HCT116 (cell line): Measurements from ENCODE around the gene HDAC11. TPM values are rescaled to one million over a fixed set of nuclear protein-coding genes. Genes with fewer than 3 reads are reported as not detected.

Experiments used
- ATAC-seq: fragments of 200-7000 bp; cut with Tn5 transposase; 2 replicates; pipeline ENCODE4 v1.9.1; 2020; ENCODE audit warnings: mild to moderate bottlenecking, moderate library complexity
- BruUV-seq: library from RNA; stranded (reverse); fragments of 400-500 nt; replicated peaks from 2 replicates; lab custom pipeline; 2021; lab: Mats Ljungman, UMichigan
- CTCF ChIA-PET: fragments of 300-600 bp; sonication (Branson Sonifier 250); formaldehyde crosslinking; loops from one replicate; lab custom pipeline; 2021; ENCODE audit warnings: antibody characterized with exemption; lab: Charles Lee
- POLR2A ChIA-PET: fragments of 300-600, 350-600 bp; sonication (Branson Sonifier 250); formaldehyde crosslinking; loops from one replicate; lab custom pipeline; 2021; ENCODE audit warnings: antibody characterized with exemption; lab: Charles Lee
- RAD21 ChIA-PET, 2 experiments: fragments of 300-600 bp; sonication (Branson Sonifier 250); formaldehyde crosslinking; loops; one replicate each; lab custom pipeline; 2023; ENCODE audit warnings: low total read pairs in 2 of 2; ENCODE audit not compliant: uncharacterized antibody in 2 of 2, unreplicated experiment in 2 of 2, low non-redundant PET in 1 of 2; lab: Charles Lee
- DNase-seq: peaks from one replicate; pipeline ENCODE4 v3.0.0-alpha.2; 2010; ENCODE audit warnings: low read depth, low spot score
- H2AFZ ChIP-seq: fragments of 200-600 bp; shearing (Covaris generic), sonication (generic); 2 replicates; pipeline ENCODE4 v1.6.1; 2017; ENCODE audit warnings: low read depth, mixed run types, mixed read lengths, antibody characterized with exemption, low read length; ENCODE audit not compliant: poor library complexity, severe bottlenecking
- H3K27ac ChIP-seq: 2 replicates; pipeline ENCODE4 v1.5.1; 2012; ENCODE audit warnings: low read depth, low read length
- H3K27me3 ChIP-seq: fragments of 200-600 bp; sonication (generic); 2 replicates; pipeline ENCODE4 v1.6.1; 2016; ENCODE audit warnings: mixed run types, low read length, mixed read lengths; ENCODE audit not compliant: insufficient read depth
- H3K36me3 ChIP-seq, 2 experiments: fragments of 200-500 bp in 1 of 2; fragments of 200-600 bp in 1 of 2; sonication (Bioruptor generic) in 1 of 2; sonication (generic) in 1 of 2; 2 replicates each; pipeline versions ENCODE4 v1.5.1 to v1.6.1; 2014 to 2016; ENCODE audit warnings: low read length in 2 of 2, inconsistent platforms in 1 of 2, mixed read lengths in 1 of 2, mixed run types in 1 of 2; ENCODE audit not compliant: insufficient read depth in 2 of 2, control insufficient read depth in 1 of 2
- H3K4me1 ChIP-seq, 2 experiments: fragments of 200-600 bp in 1 of 2; sonication (generic) in 1 of 2; 2 replicates each; pipeline versions ENCODE4 v1.5.1 to v1.6.1; 2012 to 2017; ENCODE audit warnings: low read length in 2 of 2, inconsistent platforms in 1 of 2, mild to moderate bottlenecking in 1 of 2, mixed read lengths in 1 of 2, mixed run types in 1 of 2, moderate library complexity in 1 of 2; ENCODE audit not compliant: insufficient read depth in 2 of 2, control insufficient read depth in 1 of 2
- H3K4me2 ChIP-seq: fragments of 200-600 bp; sonication (generic); 2 replicates; pipeline ENCODE4 v1.6.1; 2017; ENCODE audit warnings: mixed run types, low read length, mixed read lengths
- H3K4me3 ChIP-seq, 2 experiments: fragments of 200-600 bp in 1 of 2; sonication (generic) in 1 of 2; replicated peaks in 1 of 2; 2 replicates each; pipeline ENCODE4 v1.5.1; 2011 to 2016; ENCODE audit warnings: low read length in 2 of 2, control low read depth in 1 of 2, low read depth in 1 of 2, mild to moderate bottlenecking in 1 of 2, mixed read lengths in 1 of 2, mixed run types in 1 of 2
- H3K79me2 ChIP-seq: fragments of 200-600 bp; sonication (generic); 2 replicates; pipeline ENCODE4 v1.6.1; 2017; ENCODE audit warnings: mild to moderate bottlenecking, mixed run types, low read length, moderate library complexity, mixed read lengths; ENCODE audit not compliant: insufficient read depth
- H3K9ac ChIP-seq: fragments of 200-600 bp; sonication (generic); 2 replicates; pipeline ENCODE4 v1.6.1; 2016; ENCODE audit warnings: low read length, mixed read lengths
- H3K9me2 ChIP-seq: fragments of 200-600 bp; sonication (generic), shearing (Covaris generic); 2 replicates; pipeline ENCODE4 v1.6.1; 2017; ENCODE audit warnings: mixed run types, mild to moderate bottlenecking, moderate library complexity; ENCODE audit not compliant: insufficient read depth
- H3K9me3 ChIP-seq, 2 experiments: fragments of 200-500 bp in 1 of 2; fragments of 200-600 bp in 1 of 2; sonication (Bioruptor generic) in 1 of 2; sonication (generic) in 1 of 2; 2 replicates each; pipeline ENCODE4 v1.6.1; 2014 to 2017; ENCODE audit warnings: low read length in 2 of 2, mixed read lengths in 2 of 2, inconsistent platforms in 1 of 2, low read depth in 1 of 2, mild to moderate bottlenecking in 1 of 2, mixed run types in 1 of 2, moderate library complexity in 1 of 2; ENCODE audit not compliant: control insufficient read depth in 1 of 2, insufficient read depth in 1 of 2
- H4K20me1 ChIP-seq: fragments of 200-600 bp; sonication (generic), shearing (Covaris generic); 2 replicates; pipeline ENCODE4 v1.6.1; 2017; ENCODE audit warnings: mixed run types, mild to moderate bottlenecking, moderate library complexity; ENCODE audit not compliant: insufficient read depth
- ATF3 ChIP-seq: IDR thresholded peaks from 2 replicates; pipeline ENCODE4 v1.6.1; 2012
- CEBPB ChIP-seq: IDR thresholded peaks from 2 replicates; pipeline ENCODE4 v1.6.1; 2012; ENCODE audit warnings: low read depth
- EGR1 ChIP-seq: IDR thresholded peaks from 2 replicates; pipeline ENCODE4 v1.6.1; 2012; ENCODE audit warnings: low read depth
- FOSL1 ChIP-seq: IDR thresholded peaks from 2 replicates; pipeline ENCODE4 v1.6.1; 2012; ENCODE audit warnings: low read depth
- POLR2A ChIP-seq: IDR thresholded peaks from 2 replicates; pipeline ENCODE4 v1.7.0; 2011; ENCODE audit warnings: borderline replicate concordance; ENCODE audit not compliant: insufficient read depth, insufficient read length; ENCODE audit errors: extremely low read depth
- POLR2AphosphoS5 ChIP-seq: IDR thresholded peaks from 2 replicates; pipeline ENCODE4 v1.6.1; 2011; ENCODE audit warnings: mild to moderate bottlenecking, low read depth, low read length, moderate library complexity
- REST ChIP-seq: IDR thresholded peaks from 2 replicates; pipeline ENCODE4 v1.6.1; 2012; ENCODE audit warnings: low read depth
- SIN3A ChIP-seq: IDR thresholded peaks from 2 replicates; pipeline ENCODE4 v1.6.1; 2012; ENCODE audit warnings: low read depth
- SP1 ChIP-seq: IDR thresholded peaks from 2 replicates; pipeline ENCODE4 v1.6.1; 2012; ENCODE audit warnings: low read depth
- SRF ChIP-seq: IDR thresholded peaks from 2 replicates; pipeline ENCODE4 v1.6.1; 2012; ENCODE audit warnings: low read depth
- ZFX ChIP-seq: fragments of 450-650 bp; IDR thresholded peaks from 2 replicates; pipeline ENCODE4 v1.6.1; 2017
- ZNF274 ChIP-seq: fragments of 200-500 bp; sonication (Bioruptor generic); IDR thresholded peaks from 2 replicates; pipeline ENCODE4 v1.6.1; 2014; ENCODE audit warnings: mild to moderate bottlenecking, low read depth, low read length, inconsistent platforms
- intact Hi-C: fragments of 100-400 bp; cut with micrococcal nuclease; formaldehyde crosslinking; loops from 2 replicates; pipeline ENCODE4 v1.10.0; 2022
- total RNA-seq: library from RNA; stranded (reverse); gene quantifications from one replicate; pipeline ENCODE4 v1.2.1, GENCODE V29; 2021; ENCODE audit not compliant: unreplicated experiment

Gene HDAC11
- total RNA-seq, 1 experiment from 2014 or later: 16.1 TPM

GRCh38 chr3:13480340-13481318 is 523 bp downstream of the HDAC11 start:
- no peaks in the 10 kb centered on the region for H3K27me3 ChIP-seq
- H3K4me1 ChIP-seq: peaks cover 26 to 47% of the 10 kb centered on the region in 2 experiments
- H3K9ac ChIP-seq: peak overlapping the region; percentile 81
- no peaks in the 10 kb centered on the region; the same call in 1 of the 2 replicates for H3K79me2 ChIP-seq
- peak overlapping the region; percentile 93 for H3K4me2 ChIP-seq
- H3K27ac ChIP-seq: peak overlapping the region; percentile 60; the same call in 1 of the 2 replicates
- no peak overlapping the region for H2AFZ ChIP-seq
- H3K9me2 ChIP-seq: no peaks in the 10 kb centered on the region
- H3K9me3 ChIP-seq: no peaks in the 10 kb centered on the region
- ATAC-seq: peak; percentile 42
- no peaks in the 10 kb centered on the region for H3K36me3 ChIP-seq
- ChIA-PET RAD21 (interaction anchor here (0.6 to 1.3 kb wide), 5 partner anchors 27 to 404 kb away, joined by 3 to 5 read pairs (median 3); no protein-coding TSS in a partner anchor), CTCF (interaction anchor here (0.6 to 1.7 kb wide), 12 partner anchors 9 to 745 kb away, joined by 3 to 9 read pairs (median 6); no protein-coding TSS in a partner anchor), POLR2A (interaction anchor here (0.6 to 1.1 kb wide), 2 partner anchors 29 to 136 kb away, joined by 3 to 4 read pairs; no protein-coding TSS in a partner anchor)
- intact Hi-C loops: no loop called here
- no peak for DNase-seq
- BruUV-seq: no TSS peak
- TF ChIP-seq ZFX: peak; percentile 41
- no peak for TF ChIP-seq EGR1
- no peaks in the 10 kb centered on the region for H4K20me1 ChIP-seq
- peak overlapping the region; percentile 53 to 89 for H3K4me3 ChIP-seq

- ATAC-seq: no peak
- DNase-seq: no peak
- no peak for TF ChIP-seq SRF
- TF ChIP-seq ZFX: no peak
- no peak for TF ChIP-seq ZNF274
- TF ChIP-seq FOSL1: no peak
- no peak for TF ChIP-seq SIN3A
- TF ChIP-seq POLR2AphosphoS5: no peak
- TF ChIP-seq SP1: no peak
- TF ChIP-seq EGR1: no peak
- TF ChIP-seq CEBPB: no peak
- TF ChIP-seq POLR2A: no peak
- no peak for TF ChIP-seq ATF3
- no peak for TF ChIP-seq REST
- H3K9me3 ChIP-seq: no peaks in the 10 kb centered on the region
- no peak overlapping the region for H2AFZ ChIP-seq
- RAD21 ChIA-PET: no interaction called here
- no peak overlapping the region for H3K4me2 ChIP-seq
- POLR2A ChIA-PET: no interaction called here
- H4K20me1 ChIP-seq: no peaks in the 10 kb centered on the region
- no peaks in the 10 kb centered on the region for H3K9me2 ChIP-seq
- intact Hi-C loops: no loop called here
- H3K9ac ChIP-seq: no peak overlapping the region
- BruUV-seq: no TSS peak
- peaks cover 33 to 46% of the 10 kb centered on the region in 2 experiments for H3K4me1 ChIP-seq
- CTCF ChIA-PET: interaction anchor here (1.6 kb wide), 1 partner anchor 169 kb away, joined by 5 read pairs; no protein-coding TSS in a partner anchor
- H3K27ac ChIP-seq: no peak overlapping the region
- no peaks in the 10 kb centered on the region for H3K27me3 ChIP-seq
- no peaks in the 10 kb centered on the region for H3K36me3 ChIP-seq
- no peak overlapping the region for H3K4me3 ChIP-seq
- no peaks in the 10 kb centered on the region; the same call in 1 of the 2 replicates for H3K79me2 ChIP-seq
Observed at GRCh38 chr3:13482106-13482690, 2.1 kb downstream of the HDAC11 start.
